RWPE2 (cell line): Measurements from ENCODE around the gene SOSTDC1.
A peak's percentile ranks its signal among the peaks of the same experiment; 100 is the strongest.

ENCODE experiments used
- ATAC-seq: fragments of 200-7000 bp; cut with Tn5 transposase; 3 replicates; pipeline ENCODE4 v1.9.1; 2021; ENCODE audit warnings: low read depth
- DNase-seq: peaks from one replicate; pipeline ENCODE4 v3.0.0-alpha.2; 2020; ENCODE audit warnings: low spot score
- H3K27ac ChIP-seq: fragments of 450-650 bp; 2 replicates; pipeline ENCODE4 v1.5.1; 2017; ENCODE audit warnings: mild to moderate bottlenecking; ENCODE audit not compliant: poor library complexity, severe bottlenecking
- H3K27me3 ChIP-seq: fragments of 250-450 bp; sonication (Bioruptor Pico); 2 replicates; pipeline ENCODE4 v1.5.1; 2021; ENCODE audit warnings: mild to moderate bottlenecking, moderate library complexity; ENCODE audit not compliant: insufficient read depth, poor library complexity, severe bottlenecking
- H3K36me3 ChIP-seq: fragments of 250-450 bp; sonication (Bioruptor Pico); 2 replicates; pipeline ENCODE4 v1.5.1; 2020; ENCODE audit warnings: low read depth, mild to moderate bottlenecking, moderate library complexity
- H3K4me1 ChIP-seq: fragments of 250-450 bp; sonication (Bioruptor Pico); 2 replicates; pipeline ENCODE4 v1.5.1; 2021; ENCODE audit warnings: mild to moderate bottlenecking, moderate library complexity; ENCODE audit not compliant: insufficient read depth, poor library complexity, severe bottlenecking
- H3K4me3 ChIP-seq: fragments of 250-450 bp; sonication (Bioruptor Pico); 2 replicates; pipeline ENCODE4 v1.5.1; 2021; ENCODE audit warnings: mild to moderate bottlenecking, moderate library complexity; ENCODE audit not compliant: severe bottlenecking
- H3K9me3 ChIP-seq: fragments of 250-450 bp; sonication (Bioruptor Pico); 2 replicates; pipeline ENCODE4 v1.5.1; 2021; ENCODE audit warnings: mild to moderate bottlenecking, moderate library complexity; ENCODE audit not compliant: severe bottlenecking
- TF ChIP-seq, protein P1 (sequence below): fragments of 450-650 bp; IDR thresholded peaks from one replicate; pipeline ENCODE4 v1.5.1; 2017; ENCODE audit warnings: mild to moderate bottlenecking, moderate library complexity; ENCODE audit not compliant: poor library complexity, severe bottlenecking

SOSTDC1 gene

DNA sequence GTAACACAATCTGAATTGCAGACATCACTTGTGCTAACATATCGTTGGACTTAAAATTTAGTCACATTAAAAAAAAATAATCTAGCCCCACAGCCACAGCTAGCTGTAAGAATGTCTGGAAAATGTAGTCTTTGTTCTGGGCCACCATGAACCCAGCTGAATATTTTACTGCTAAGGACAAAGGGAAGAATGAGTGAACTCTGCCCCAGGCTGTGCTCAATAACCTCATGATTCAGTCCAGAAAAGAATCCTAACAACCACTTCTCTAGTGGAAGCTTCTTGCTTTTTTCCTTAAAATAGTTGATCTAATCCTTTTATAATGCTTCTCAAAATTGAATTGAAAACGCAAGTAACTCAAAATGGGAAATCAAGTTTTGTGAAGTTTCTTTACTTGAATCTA, 25.6 kb upstream of the SOSTDC1 start:
- Histone ChIP-seq H3K4me1 (peaks cover 2% of the 10 kb centered on the region), H3K4me3 (no peak overlapping the region), H3K36me3 (no peaks in the 10 kb centered on the region), H3K9me3 (no peaks in the 10 kb centered on the region), H3K27ac (no peak overlapping the region), H3K27me3 (no peaks in the 10 kb centered on the region)
- DNase-seq (no peak), ATAC-seq (no peak)
- TF ChIP-seq, protein P1, sequence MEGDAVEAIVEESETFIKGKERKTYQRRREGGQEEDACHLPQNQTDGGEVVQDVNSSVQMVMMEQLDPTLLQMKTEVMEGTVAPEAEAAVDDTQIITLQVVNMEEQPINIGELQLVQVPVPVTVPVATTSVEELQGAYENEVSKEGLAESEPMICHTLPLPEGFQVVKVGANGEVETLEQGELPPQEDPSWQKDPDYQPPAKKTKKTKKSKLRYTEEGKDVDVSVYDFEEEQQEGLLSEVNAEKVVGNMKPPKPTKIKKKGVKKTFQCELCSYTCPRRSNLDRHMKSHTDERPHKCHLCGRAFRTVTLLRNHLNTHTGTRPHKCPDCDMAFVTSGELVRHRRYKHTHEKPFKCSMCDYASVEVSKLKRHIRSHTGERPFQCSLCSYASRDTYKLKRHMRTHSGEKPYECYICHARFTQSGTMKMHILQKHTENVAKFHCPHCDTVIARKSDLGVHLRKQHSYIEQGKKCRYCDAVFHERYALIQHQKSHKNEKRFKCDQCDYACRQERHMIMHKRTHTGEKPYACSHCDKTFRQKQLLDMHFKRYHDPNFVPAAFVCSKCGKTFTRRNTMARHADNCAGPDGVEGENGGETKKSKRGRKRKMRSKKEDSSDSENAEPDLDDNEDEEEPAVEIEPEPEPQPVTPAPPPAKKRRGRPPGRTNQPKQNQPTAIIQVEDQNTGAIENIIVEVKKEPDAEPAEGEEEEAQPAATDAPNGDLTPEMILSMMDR, result no peak

DNA sequence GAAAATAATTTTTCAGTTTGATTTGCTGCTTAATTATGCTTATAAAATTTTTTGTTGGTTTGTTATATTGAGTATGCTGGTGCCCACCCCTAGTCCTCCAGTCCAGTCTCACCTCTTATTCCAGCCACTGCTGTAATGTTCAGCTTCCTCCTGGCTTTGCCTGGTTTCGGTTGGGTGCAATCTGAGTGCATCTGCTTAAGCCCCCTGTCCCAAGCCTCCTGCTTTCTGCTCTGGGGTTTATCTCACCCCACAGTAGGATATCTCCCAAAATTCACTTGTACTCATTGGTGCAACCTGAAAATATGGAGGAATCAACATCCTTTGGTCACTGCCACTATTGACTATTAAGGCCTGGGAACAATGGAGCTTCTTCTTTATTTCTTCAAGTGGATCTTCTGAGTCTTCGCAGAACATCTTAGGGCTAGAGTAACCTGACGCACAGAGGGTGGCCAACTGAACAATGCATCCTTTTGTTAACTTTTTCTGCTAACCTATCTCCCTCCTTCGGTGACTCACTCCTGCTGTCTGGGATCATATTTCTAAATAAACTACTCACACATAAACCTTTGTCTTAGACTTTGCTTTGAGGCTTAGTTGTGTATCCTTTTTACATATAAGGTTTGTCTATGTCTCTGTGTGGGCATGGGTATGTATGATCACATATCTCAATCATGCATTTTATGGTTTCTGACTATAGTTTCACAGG, 19.1 kb upstream of the SOSTDC1 start:
- H3K4me1 ChIP-seq, result peaks cover 19% of the 10 kb centered on the region
- TF ChIP-seq, protein P1, result no peak
- H3K36me3 ChIP-seq, result no peaks in the 10 kb centered on the region
- peak overlapping the region; percentile 47 for H3K27ac ChIP-seq
- ATAC-seq (peak; percentile 98), DNase-seq (no peak)
- H3K4me3 ChIP-seq, result no peak overlapping the region
- no peaks in the 10 kb centered on the region for H3K27me3 ChIP-seq
- H3K9me3 ChIP-seq, result no peaks in the 10 kb centered on the region

DNA sequence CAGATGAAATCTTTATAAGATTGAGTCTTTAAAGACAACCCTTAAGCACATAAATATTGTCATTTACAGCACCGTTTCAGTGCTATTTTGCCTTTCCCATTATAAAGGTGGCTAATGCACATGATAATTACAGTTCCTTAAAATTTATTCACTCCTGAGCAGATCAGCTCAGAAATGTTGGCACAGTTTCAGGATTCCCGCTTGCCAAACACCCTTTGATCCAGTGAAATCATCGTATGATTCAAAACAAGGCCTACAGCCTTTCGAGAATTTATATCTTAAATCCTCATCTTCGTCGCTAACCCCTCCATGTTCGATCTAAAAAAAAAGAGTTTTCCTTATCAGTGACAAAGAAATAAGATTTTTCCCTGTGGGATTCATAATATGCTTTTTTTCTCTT, 14.1 kb upstream of the SOSTDC1 start:
- no peak for ATAC-seq
- Histone ChIP-seq H3K27me3 (no peaks in the 10 kb centered on the region), H3K27ac (no peak overlapping the region), H3K9me3 (no peaks in the 10 kb centered on the region), H3K36me3 (no peaks in the 10 kb centered on the region), H3K4me1 (peaks cover 7% of the 10 kb centered on the region), H3K4me3 (no peak overlapping the region)
- TF ChIP-seq, protein P1, result no peak
- no peak for DNase-seq

DNA sequence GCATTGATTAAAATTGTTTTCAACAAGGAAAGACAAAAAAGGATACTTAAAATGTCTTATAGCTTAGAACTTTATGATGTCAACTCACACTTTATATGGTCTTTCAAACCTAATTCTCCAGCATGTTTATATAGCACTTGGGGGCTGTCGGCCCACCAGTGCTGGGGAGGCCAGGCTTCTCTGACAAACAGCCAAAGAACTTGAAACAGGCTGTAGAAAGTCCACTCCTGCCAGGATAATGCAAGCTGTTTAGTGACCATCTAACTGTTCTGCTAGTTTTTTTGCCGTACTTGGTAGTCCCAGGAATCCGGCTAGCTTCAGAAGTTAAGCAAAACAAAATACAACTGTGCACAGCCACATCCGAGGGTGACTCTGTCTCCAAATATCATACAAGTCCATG, 13.6 kb upstream of the SOSTDC1 start:
- Histone ChIP-seq H3K27ac (no peak overlapping the region), H3K27me3 (no peaks in the 10 kb centered on the region), H3K4me1 (peaks cover 3% of the 10 kb centered on the region), H3K36me3 (no peaks in the 10 kb centered on the region), H3K4me3 (no peak overlapping the region), H3K9me3 (no peaks in the 10 kb centered on the region)
- no peak for ATAC-seq
- no peak for DNase-seq
- TF ChIP-seq, protein P1, result no peak

DNA sequence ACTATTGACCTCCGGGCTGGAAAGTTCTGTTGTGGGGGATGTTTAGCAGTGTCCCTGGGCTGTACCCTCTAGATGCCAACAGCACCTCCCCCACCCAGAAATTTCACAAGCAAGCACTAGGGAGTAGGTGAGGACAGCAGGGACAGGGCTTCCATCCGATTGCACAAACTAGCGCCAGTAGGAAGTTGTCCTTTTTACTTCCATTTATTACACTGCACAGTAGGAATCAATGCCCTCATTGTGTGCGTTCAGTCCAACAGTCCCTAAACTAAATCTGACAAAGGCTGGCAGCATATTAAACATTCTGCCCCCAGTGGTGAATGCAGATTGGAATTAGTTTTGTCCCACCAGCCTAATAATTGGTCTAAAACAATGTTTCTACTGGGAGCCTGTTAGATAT, 6.4 kb upstream of the SOSTDC1 start:
- no peak overlapping the region for H3K4me3 ChIP-seq
- no peaks in the 10 kb centered on the region for H3K9me3 ChIP-seq
- TF ChIP-seq, protein P1, result no peak
- H3K27ac ChIP-seq, result no peak overlapping the region
- H3K36me3 ChIP-seq, result no peaks in the 10 kb centered on the region
- no peaks in the 10 kb centered on the region for H3K27me3 ChIP-seq
- DNase-seq, result no peak
- no peaks in the 10 kb centered on the region for H3K4me1 ChIP-seq
- no peak for ATAC-seq
